GM18867 (cell line): ENCODE results near the gene HES3.

Experiments
- ATAC-seq: cut with Tn5 transposase; IDR thresholded peaks from one replicate; pipeline ENCODE4 v1.9.1; 2021; ENCODE audit warnings: mild to moderate bottlenecking, moderate library complexity; ENCODE audit not compliant: unreplicated experiment

HES3 gene

GRCh38 chr1:6276811-6277555 is 33.0 kb downstream of the HES3 start:
- ATAC-seq, result no peak

GRCh38 chr1:6278263-6278662 is 34.3 kb downstream of the HES3 start:
- ATAC-seq, result no peak

GRCh38 chr1:6279066-6279465 is 35.1 kb downstream of the HES3 start:
- no peak for ATAC-seq

- no peak for ATAC-seq
Measured at GRCh38 chr1:6279613-6280383, 35.8 kb downstream of the HES3 start.

GRCh38 chr1:6280761-6281451 is 36.9 kb downstream of the HES3 start:
- no peak for ATAC-seq

- no peak for ATAC-seq
Measured at GRCh38 chr1:6281511-6282402, 37.8 kb downstream of the HES3 start.

- no peak for ATAC-seq
Measured at GRCh38 chr1:6282577-6283270, 38.7 kb downstream of the HES3 start.

GRCh38 chr1:6285336-6285735 is 41.4 kb downstream of the HES3 start:
- ATAC-seq, result no peak

- ATAC-seq, result no peak
Measured at GRCh38 chr1:6286266-6286665, 42.3 kb downstream of the HES3 start.

- no peak for ATAC-seq
Measured at GRCh38 chr1:6287029-6287428, 43.0 kb downstream of the HES3 start.

- no peak for ATAC-seq
Measured at GRCh38 chr1:6287431-6287886, 43.5 kb downstream of the HES3 start.

- ATAC-seq, result no peak
Measured at GRCh38 chr1:6288026-6288425, 44.0 kb downstream of the HES3 start.

- no peak for ATAC-seq
Measured at GRCh38 chr1:6288665-6289064, 44.7 kb downstream of the HES3 start.

- no peak for ATAC-seq
Measured at GRCh38 chr1:6292102-6292501, 48.1 kb downstream of the HES3 start.

GRCh38 chr1:6294080-6294889 is 50.3 kb downstream of the HES3 start:
- no peak for ATAC-seq

GRCh38 chr1:6294890-6295556 is 51.0 kb downstream of the HES3 start:
- ATAC-seq, result no peak
